Measurements from ENCODE around the gene GNAI1. TPM values are rescaled to one million over a fixed set of nuclear protein-coding genes. Genes with fewer than 3 reads are reported as not detected.

GNAI1 gene
- total RNA-seq, 2 experiments from 2014 or later: 1.1 TPM; not detected in 1

DNA sequence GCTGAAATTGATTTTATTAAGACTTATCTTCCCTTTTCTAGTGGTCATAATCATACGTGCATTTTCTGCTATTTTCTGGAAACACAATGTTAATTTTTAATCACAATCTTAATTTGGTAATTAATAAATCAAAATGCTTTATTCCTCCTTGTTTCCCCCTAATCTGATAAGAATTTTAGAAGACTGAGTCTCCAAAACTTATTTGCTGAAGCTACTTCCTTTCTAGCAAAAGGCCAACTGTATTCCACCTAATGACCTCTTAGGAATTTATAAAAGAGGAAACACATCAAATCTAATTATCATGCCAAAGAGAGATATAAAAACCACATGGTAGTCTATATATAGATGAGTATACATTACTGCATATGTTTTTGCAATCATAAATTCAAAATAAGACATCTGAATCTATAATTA lies 140.6 kb downstream of the GNAI1 start:
- ATAC-seq (no peak), DNase-seq (no peak)
- no peak overlapping the region for H3K4me3 Mint-ChIP-seq
- H3K36me3 Mint-ChIP-seq: no peaks in the 10 kb centered on the region
- no peaks in the 10 kb centered on the region for H3K27me3 Mint-ChIP-seq
- CTCF ChIA-PET: no interaction called here
- no peak overlapping the region for H3K27ac Mint-ChIP-seq
- H3K4me1 Mint-ChIP-seq: no peaks in the 10 kb centered on the region
- H3K9me3 Mint-ChIP-seq (ENCODE audit: low read depth): no peaks in the 10 kb centered on the region
